Nephron (organoid): ENCODE results near the gene UNC5C.

Source experiments
- H3K27ac Mint-ChIP-seq, 3 experiments: 2 replicates each; pipeline ENCODE4 v1.8.0; 2020; ENCODE audit warnings: mixed read lengths in 3 of 3, mild to moderate bottlenecking in 2 of 3, moderate library complexity in 1 of 3
- H3K27me3 Mint-ChIP-seq: 2 replicates; pipeline ENCODE4 v1.8.0; 2021; ENCODE audit warnings: low read depth, mild to moderate bottlenecking, moderate library complexity, mixed read lengths
- H3K36me3 Mint-ChIP-seq: 2 replicates; pipeline ENCODE4 v1.8.0; 2020; ENCODE audit warnings: low read depth, mixed read lengths
- H3K4me1 Mint-ChIP-seq: 2 replicates; pipeline ENCODE4 v1.8.0; 2020; ENCODE audit warnings: mixed read lengths
- H3K4me3 Mint-ChIP-seq, 3 experiments: 2 replicates each; pipeline ENCODE4 v1.8.0; 2020; ENCODE audit warnings: mild to moderate bottlenecking in 3 of 3, mixed read lengths in 3 of 3, moderate library complexity in 2 of 3
- H3K9me3 Mint-ChIP-seq: 2 replicates; pipeline ENCODE4 v1.8.0; 2020; ENCODE audit warnings: mixed read lengths
- CTCF ChIP-seq, 3 experiments: fragments of 200-600 bp; sonication (generic); IDR thresholded peaks; one replicate each; pipeline ENCODE4 v1.5.0; 2021; ENCODE audit warnings: antibody characterized with exemption in 3 of 3; ENCODE audit not compliant: unreplicated experiment in 3 of 3

The UNC5C gene

GRCh38 chr4:95124906-95125504 lies 423.8 kb downstream of the UNC5C start:
- Mint-ChIP-seq H3K36me3 (peaks cover 5% of the 10 kb centered on the region), H3K27ac (peak overlapping the region in 2 of 3 experiments; percentile 8 to 9), H3K27me3 (no peaks in the 10 kb centered on the region), H3K4me1 (peaks cover 13% of the 10 kb centered on the region), H3K9me3 (no peaks in the 10 kb centered on the region), H3K4me3 (no peak overlapping the region)
- peak; percentile 54 to 70 (median 67) for TF ChIP-seq CTCF (IDR thresholded peaks at IDR 0.05; ENCODE audit: unreplicated experiment in 3 of 3)

GRCh38 chr4:95122001-95122400 lies 426.8 kb downstream of the UNC5C start:
- peaks cover 3% of the 10 kb centered on the region for H3K27me3 Mint-ChIP-seq
- H3K36me3 Mint-ChIP-seq: no peaks in the 10 kb centered on the region
- peaks cover 10% of the 10 kb centered on the region for H3K4me1 Mint-ChIP-seq
- TF ChIP-seq CTCF (IDR thresholded peaks at IDR 0.05; ENCODE audit: unreplicated experiment in 3 of 3): no peak
- H3K27ac Mint-ChIP-seq: no peak overlapping the region
- no peaks in the 10 kb centered on the region for H3K9me3 Mint-ChIP-seq
- no peak overlapping the region for H3K4me3 Mint-ChIP-seq

- Mint-ChIP-seq H3K27ac (no peak overlapping the region), H3K4me3 (no peak overlapping the region), H3K4me1 (peaks cover 5% of the 10 kb centered on the region), H3K27me3 (peaks cover 3% of the 10 kb centered on the region), H3K9me3 (no peaks in the 10 kb centered on the region), H3K36me3 (no peaks in the 10 kb centered on the region)
- TF ChIP-seq CTCF (IDR thresholded peaks at IDR 0.05; ENCODE audit: unreplicated experiment in 3 of 3): no peak
These were observed 428.3 kb downstream of the UNC5C start for GRCh38 chr4:95120456-95120855.

- Mint-ChIP-seq H3K36me3 (no peaks in the 10 kb centered on the region), H3K9me3 (no peaks in the 10 kb centered on the region), H3K27ac (no peak overlapping the region), H3K27me3 (peaks cover 3% of the 10 kb centered on the region), H3K4me3 (no peak overlapping the region), H3K4me1 (no peaks in the 10 kb centered on the region)
- TF ChIP-seq CTCF (IDR thresholded peaks at IDR 0.05; ENCODE audit: unreplicated experiment in 3 of 3): no peak
These were observed 430.3 kb downstream of the UNC5C start for GRCh38 chr4:95118497-95118896.

- H3K27ac Mint-ChIP-seq: no peak overlapping the region
- H3K9me3 Mint-ChIP-seq: no peaks in the 10 kb centered on the region
- H3K4me3 Mint-ChIP-seq: no peak overlapping the region
- H3K27me3 Mint-ChIP-seq: peaks cover 3% of the 10 kb centered on the region
- TF ChIP-seq CTCF (IDR thresholded peaks at IDR 0.05; ENCODE audit: unreplicated experiment in 3 of 3): no peak
- no peaks in the 10 kb centered on the region for H3K36me3 Mint-ChIP-seq
- H3K4me1 Mint-ChIP-seq: no peaks in the 10 kb centered on the region
These were observed 434.3 kb downstream of the UNC5C start for GRCh38 chr4:95114521-95114920.
